OCI-LY3 (cell line): ENCODE measurements around the gene KCNMA1.

Experiments
- CTCF ChIP-seq: fragments of 200-600, 300-600 bp; sonication (generic); IDR thresholded peaks from 2 replicates; pipeline ENCODE4 v1.5.1; 2014; ENCODE audit warnings: antibody characterized with exemption, low read length, low read depth
- EZH2phosphoT487 ChIP-seq: fragments of 200-600 bp; shearing (Covaris generic); IDR thresholded peaks from 2 replicates; pipeline ENCODE4 v1.6.1; 2018; ENCODE audit warnings: antibody characterized with exemption, mixed run types, low read depth

- no peak for TF ChIP-seq CTCF
- TF ChIP-seq EZH2phosphoT487 = no peak
Measured at GRCh38 chr10:77230194-77230593, 407.4 kb downstream of the KCNMA1 start.
